Large intestine (tissue), 3 donors: ENCODE data around the gene DGKH. TPM values are rescaled to one million over a fixed set of nuclear protein-coding genes. Genes with fewer than 3 reads are reported as not detected.

ENCODE experiments used
- DNase-seq, 2 donors: peaks; one replicate each; pipeline versions ENCODE4 v3.0.0 to v3.0.0-alpha.2; 2013
- H3K27ac ChIP-seq: one replicate; pipeline ENCODE4 v1.5.1; 2013; ENCODE audit warnings: low read length
- H3K27me3 ChIP-seq: 2 replicates; pipeline ENCODE4 v1.6.1; 2013; ENCODE audit warnings: low read length; ENCODE audit not compliant: control insufficient read depth, insufficient read depth
- H3K36me3 ChIP-seq: 2 replicates; pipeline ENCODE4 v1.6.1; 2013; ENCODE audit warnings: low read length; ENCODE audit not compliant: control insufficient read depth, insufficient read depth
- H3K4me1 ChIP-seq: one replicate; pipeline ENCODE4 v1.6.1; 2013; ENCODE audit warnings: low read length; ENCODE audit not compliant: control insufficient read depth, insufficient read depth
- H3K4me3 ChIP-seq: one replicate; pipeline ENCODE4 v1.5.1; 2013; ENCODE audit warnings: low read length
- H3K9me3 ChIP-seq: one replicate; pipeline ENCODE4 v1.6.1; 2013; ENCODE audit warnings: mild to moderate bottlenecking, low read depth, low read length, moderate library complexity; ENCODE audit not compliant: control insufficient read depth
- WGBS: methylation state at CpG from one replicate; pipeline ENCODE4 v1.1.5; 2013; ENCODE audit warnings: low lambda C conversion rate; ENCODE audit not compliant: insufficient coverage; 5-methylcytosine and 5-hydroxymethylcytosine counted together
- polyA plus RNA-seq: library from polyadenylated mRNA; unstranded; fragments of 120-200 nt; gene quantifications from one replicate; pipeline ENCODE4 v1.2.1, GENCODE V29; 2013

Gene DGKH
- polyA plus RNA-seq, 1 donor, result 6.9 TPM

GRCh38 chr13:42247883-42248282, 199.4 kb downstream of the DGKH start:
- no peak for DNase-seq
- Histone ChIP-seq H3K27me3 (no peaks in the 10 kb centered on the region), H3K27ac (no peak overlapping the region), H3K36me3 (no peaks in the 10 kb centered on the region), H3K9me3 (no peaks in the 10 kb centered on the region), H3K4me3 (no peak overlapping the region), H3K4me1 (no peaks in the 10 kb centered on the region)
- WGBS, result no CpG with 5 or more reads among the region's 2 CpGs

GRCh38 chr13:42255886-42256285, 207.4 kb downstream of the DGKH start:
- Histone ChIP-seq H3K36me3 (no peaks in the 10 kb centered on the region), H3K27me3 (no peaks in the 10 kb centered on the region)
- no CpG with 5 or more reads among the region's 5 CpGs for WGBS

DNA sequence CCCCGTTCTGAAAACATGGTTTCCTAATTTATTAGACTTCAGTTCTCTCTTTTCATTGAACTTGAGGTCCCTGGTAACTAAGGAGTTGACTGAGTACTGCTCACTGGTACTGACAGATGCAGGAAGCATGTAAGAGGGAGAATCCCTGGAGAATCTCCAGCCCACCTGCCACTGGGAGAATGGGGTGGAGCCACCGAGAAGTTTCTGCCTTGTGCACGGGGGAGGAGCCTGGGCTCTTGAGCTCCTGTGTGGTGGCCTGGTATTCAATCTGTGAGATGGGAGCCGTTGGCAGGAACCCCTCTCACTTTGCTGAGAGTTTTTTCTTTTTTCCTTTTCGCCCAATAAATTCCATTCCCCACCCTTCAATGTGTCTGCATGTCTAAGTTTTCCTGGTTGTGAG, 210.3 kb downstream of the DGKH start:
- Histone ChIP-seq H3K36me3 (no peaks in the 10 kb centered on the region), H3K27ac (no peak overlapping the region), H3K27me3 (no peaks in the 10 kb centered on the region), H3K9me3 (no peaks in the 10 kb centered on the region), H3K4me3 (no peak overlapping the region), H3K4me1 (no peaks in the 10 kb centered on the region)
- no peak for DNase-seq
- WGBS, result no CpG with 5 or more reads among the region's 5 CpGs

More at GRCh38 chr13:42255886-42256285, 207.4 kb downstream of the DGKH start:
- Histone ChIP-seq H3K4me3 (no peak overlapping the region), H3K4me1 (no peaks in the 10 kb centered on the region), H3K9me3 (no peaks in the 10 kb centered on the region), H3K27ac (no peak overlapping the region)
- no peak for DNase-seq

GRCh38 chr13:42259515-42259914, 211.1 kb downstream of the DGKH start:
- no peak for DNase-seq
- WGBS, result no CpG with 5 or more reads among the region's 4 CpGs

GRCh38 chr13:42260903-42261654, 212.6 kb downstream of the DGKH start:
- Histone ChIP-seq H3K9me3 (no peaks in the 10 kb centered on the region), H3K4me3 (no peak overlapping the region), H3K36me3 (no peaks in the 10 kb centered on the region), H3K27me3 (no peaks in the 10 kb centered on the region), H3K27ac (no peak overlapping the region), H3K4me1 (no peaks in the 10 kb centered on the region)
- WGBS, result 100% methylated on average over 2 of the region's 8 CpGs
- no peak for DNase-seq

More at GRCh38 chr13:42259515-42259914, 211.1 kb downstream of the DGKH start:
- H3K36me3 ChIP-seq, result no peaks in the 10 kb centered on the region
- no peaks in the 10 kb centered on the region for H3K9me3 ChIP-seq
- no peaks in the 10 kb centered on the region for H3K4me1 ChIP-seq
- no peak overlapping the region for H3K4me3 ChIP-seq
- no peak overlapping the region for H3K27ac ChIP-seq
- no peaks in the 10 kb centered on the region for H3K27me3 ChIP-seq

DNA sequence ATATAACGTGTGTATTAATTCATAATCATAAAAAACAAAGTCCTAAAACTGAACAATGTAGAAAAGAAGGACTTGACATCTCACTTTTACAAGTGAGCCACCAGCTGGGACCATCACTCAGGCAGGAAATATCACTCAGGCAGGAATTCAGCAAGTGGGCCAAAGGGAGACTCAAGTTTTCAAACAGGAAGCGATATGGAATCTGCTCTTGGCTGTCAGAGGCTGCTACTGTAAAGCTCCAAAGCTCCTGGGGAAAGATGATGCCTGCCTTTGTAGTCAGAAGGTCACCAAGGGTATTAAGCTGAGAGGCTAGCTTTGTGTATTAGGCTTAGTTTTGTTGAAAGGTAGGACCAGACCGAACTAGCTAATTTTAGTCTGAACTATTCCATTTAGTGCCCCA, 218.0 kb downstream of the DGKH start:
- no peaks in the 10 kb centered on the region for H3K27me3 ChIP-seq
- DNase-seq, result peak in 1 of 2 donors; percentile 16
- no peaks in the 10 kb centered on the region for H3K9me3 ChIP-seq
- H3K36me3 ChIP-seq, result no peaks in the 10 kb centered on the region
- H3K27ac ChIP-seq, result no peak overlapping the region
- WGBS, result no CpG with 5 or more reads among the region's 3 CpGs
- peaks cover 4% of the 10 kb centered on the region for H3K4me1 ChIP-seq
- no peak overlapping the region for H3K4me3 ChIP-seq

GRCh38 chr13:42270160-42270856, 221.9 kb downstream of the DGKH start:
- H3K9me3 ChIP-seq, result no peaks in the 10 kb centered on the region
- no peak overlapping the region for H3K4me3 ChIP-seq
- H3K4me1 ChIP-seq, result peaks cover 4% of the 10 kb centered on the region
- no peak overlapping the region for H3K27ac ChIP-seq
- no peaks in the 10 kb centered on the region for H3K27me3 ChIP-seq
- WGBS, result 100% methylated on average over 3 of the region's 6 CpGs
- no peak for DNase-seq
- no peaks in the 10 kb centered on the region for H3K36me3 ChIP-seq

- Histone ChIP-seq H3K4me1 (peaks cover 4% of the 10 kb centered on the region), H3K36me3 (no peaks in the 10 kb centered on the region), H3K9me3 (no peaks in the 10 kb centered on the region), H3K27me3 (no peaks in the 10 kb centered on the region), H3K4me3 (peak overlapping the region; percentile 72), H3K27ac (peak overlapping the region; percentile 85)
- no peak for DNase-seq
- WGBS, result 93% methylated on average over 3 of the region's 6 CpGs
These were observed 222.4 kb downstream of the DGKH start for GRCh38 chr13:42270857-42271215.

DNA sequence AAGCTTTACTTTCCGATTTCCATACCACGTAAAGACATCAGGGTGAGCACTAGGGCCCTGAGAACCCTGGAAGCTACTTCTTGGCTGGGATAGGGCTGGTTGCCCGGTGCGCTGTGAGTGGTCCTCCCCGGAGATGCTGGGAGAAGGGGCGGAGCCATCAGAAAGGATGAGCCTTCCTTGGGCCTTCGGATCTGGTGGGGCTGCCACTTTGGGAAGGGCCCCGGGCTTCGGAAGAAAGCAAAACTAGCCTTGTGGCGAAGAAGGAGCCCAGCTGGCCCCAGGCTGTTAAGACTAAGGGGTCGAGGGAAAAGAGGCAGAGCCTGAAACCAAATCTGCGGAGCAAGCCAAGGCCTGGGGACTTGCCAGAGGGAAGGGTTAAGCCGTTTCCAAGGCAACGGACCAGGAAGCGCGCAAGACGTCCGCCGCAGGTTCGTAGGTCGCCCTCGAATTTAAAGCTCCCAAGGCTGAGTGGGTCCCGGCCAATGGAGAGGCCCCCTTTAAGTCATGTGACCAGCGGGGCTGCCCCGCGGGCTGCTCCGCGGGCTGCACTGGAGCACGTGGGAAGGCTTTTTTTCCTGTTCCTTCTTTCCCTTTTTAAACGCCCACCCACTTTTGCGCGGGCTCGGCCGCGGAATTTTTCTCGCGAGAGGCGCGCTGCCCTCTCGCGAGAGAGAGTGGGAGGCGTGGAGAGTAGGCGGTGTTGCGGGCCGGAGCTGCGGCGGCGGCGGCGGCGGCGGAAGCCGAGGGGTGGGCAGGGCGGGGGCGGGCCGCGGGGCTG, 223.1 kb downstream of the DGKH start:
- Histone ChIP-seq H3K9me3 (no peaks in the 10 kb centered on the region), H3K36me3 (no peaks in the 10 kb centered on the region), H3K4me1 (peaks cover 4% of the 10 kb centered on the region), H3K27ac (peak overlapping the region; percentile 85), H3K27me3 (no peaks in the 10 kb centered on the region), H3K4me3 (peak overlapping the region; percentile 89)
- no CpG with 5 or more reads among the region's 57 CpGs for WGBS
- DNase-seq, result peak; percentile 97 to 98

DNA sequence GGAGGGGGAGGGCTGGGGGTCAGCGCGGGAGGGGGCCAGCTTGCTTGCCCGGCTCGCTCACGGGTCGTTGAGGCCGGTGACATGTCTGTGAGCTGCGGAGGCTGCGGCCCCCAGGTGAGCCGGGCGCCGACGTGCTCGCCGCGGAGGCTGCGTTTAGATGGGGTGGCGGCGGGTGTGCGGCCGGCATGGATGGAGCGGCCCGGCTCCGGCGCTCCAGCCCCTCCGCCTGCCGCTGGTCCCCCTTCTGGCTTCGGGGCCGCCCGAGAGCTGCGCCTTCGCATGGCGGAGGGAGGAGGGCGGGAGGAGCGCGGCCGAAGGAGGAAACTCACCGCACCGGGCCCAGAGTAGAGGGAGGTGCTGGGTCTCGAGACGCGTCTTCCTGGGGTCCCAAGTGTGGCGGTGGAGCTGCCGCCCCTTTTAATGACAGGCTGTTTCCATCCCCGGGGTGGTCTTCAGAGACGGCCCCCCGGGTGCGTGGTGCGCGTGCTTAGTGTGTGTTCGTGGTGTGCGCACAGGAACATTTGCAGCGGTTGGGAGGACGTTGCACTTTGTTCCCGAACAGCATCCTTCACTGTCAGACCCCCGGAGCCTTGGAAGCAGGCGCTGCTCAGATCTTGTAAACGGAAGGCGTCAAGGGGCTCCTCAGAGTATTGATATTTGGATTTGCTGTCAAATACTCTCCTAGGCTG, 223.8 kb downstream of the DGKH start, which contains the start of gene AKAP11:
Gene AKAP11 (plus strand): TSS at position 38 of the 689 bp plus-strand sequence. CDS start 14,197 bp downstream, outside the sequence.
- H3K4me3 ChIP-seq, result peak within 1 kb of the TSS; percentile 89
- no CpG with 5 or more reads among the region's 59 CpGs for WGBS
- H3K27me3 ChIP-seq, result no peaks in the 10 kb centered on the region
- no peaks in the 10 kb centered on the region for H3K36me3 ChIP-seq
- H3K9me3 ChIP-seq, result no peaks in the 10 kb centered on the region
- peaks cover 4% of the 10 kb centered on the region for H3K4me1 ChIP-seq
- DNase-seq, result peak; percentile 48 to 83
- peak within 1 kb of the TSS; percentile 85 for H3K27ac ChIP-seq
